T-cell (primary cell): Measurements from ENCODE around the gene PDCD7. TPM values are rescaled to one million over a fixed set of nuclear protein-coding genes. Genes with fewer than 3 reads are reported as not detected.
A peak's percentile ranks its signal among the peaks of the same experiment; 100 is the strongest.
"Not testable (repeated sequence)": the region's sequence is repeated elsewhere in the genome, so short reads cannot be mapped to it uniquely, and the experiment has no call there.

Experiments
- ATAC-seq, 4 experiments: fragments of 200-7000 bp in 3 of 4; fragments of 150-1000 bp in 1 of 4; cut with Tn5 transposase; replicated peaks in 1 of 4; 1 replicate in 3 of 4; 2 replicates in 1 of 4; pipeline ENCODE4 v1.10.0; 2021; ENCODE audit warnings: moderate library complexity in 3 of 4, mild to moderate bottlenecking in 2 of 4, moderate number of reproducible peaks in 1 of 4
- CTCF ChIA-PET, 2 donors: fragments of 300-600 bp; sonication (Branson Sonifier 250); formaldehyde crosslinking; loops; one replicate each; lab custom pipeline; 2022; ENCODE audit warnings: antibody characterized with exemption in 2 of 2; lab: Charles Lee
- POLR2A ChIA-PET, 2 donors: fragments of 300-600 bp; sonication (Branson Sonifier 250); formaldehyde crosslinking; loops; one replicate each; lab custom pipeline; 2022; ENCODE audit warnings: antibody characterized with exemption in 2 of 2; lab: Charles Lee
- DNase-seq, 35 experiments: peaks; one replicate each; pipeline versions ENCODE4 v3.0.0 to v3.0.0-alpha.2; 2013 to 2023
- H3K27ac ChIP-seq: one replicate; pipeline ENCODE4 v1.5.1; 2013; ENCODE audit warnings: low read length
- H3K27me3 ChIP-seq, 2 experiments: replicated peaks in 1 of 2; 1 replicate in 1 of 2; 2 replicates in 1 of 2; pipeline versions ENCODE4 v1.6.1 to v1.7.0; 2013; ENCODE audit warnings: low read length in 1 of 2, mixed read lengths in 1 of 2; ENCODE audit not compliant: control insufficient read depth in 2 of 2, insufficient read depth in 2 of 2; ENCODE audit errors: extremely low read depth in 1 of 2
- H3K36me3 ChIP-seq, 2 donors: 1 replicate in 1 of 2; 2 replicates in 1 of 2; pipeline versions ENCODE4 v1.6.1 to v1.7.0; 2013; ENCODE audit warnings: low read length in 1 of 2; ENCODE audit not compliant: control insufficient read depth in 2 of 2, insufficient read depth in 1 of 2; ENCODE audit errors: extremely low read depth in 1 of 2
- H3K4me1 ChIP-seq, 2 experiments: 1 replicate in 1 of 2; 2 replicates in 1 of 2; pipeline versions ENCODE4 v1.6.1 to v1.7.0; 2013; ENCODE audit warnings: low read length in 2 of 2, mixed read lengths in 1 of 2; ENCODE audit not compliant: insufficient read depth in 2 of 2, control insufficient read depth in 1 of 2; ENCODE audit errors: extremely low read depth in 1 of 2
- H3K4me3 ChIP-seq, 2 donors: 1 replicate in 1 of 2; 2 replicates in 1 of 2; pipeline versions ENCODE4 v1.5.1 to v1.7.0; 2013; ENCODE audit warnings: mild to moderate bottlenecking in 2 of 2, low read length in 1 of 2, moderate library complexity in 1 of 2; ENCODE audit not compliant: control insufficient read depth in 1 of 2; ENCODE audit errors: extremely low read depth in 1 of 2
- H3K9me3 ChIP-seq: 2 replicates; pipeline ENCODE4 v1.7.0; 2013
- H3K27ac Mint-ChIP-seq, 2 donors: one replicate each; pipeline ENCODE4 v1.8.0; 2020 to 2021; ENCODE audit warnings: mild to moderate bottlenecking in 2 of 2, mixed read lengths in 2 of 2
- H3K27me3 Mint-ChIP-seq, 2 donors: one replicate each; pipeline ENCODE4 v1.8.0; 2021 to 2022; ENCODE audit warnings: mixed read lengths in 2 of 2
- H3K36me3 Mint-ChIP-seq: one replicate; pipeline ENCODE4 v1.8.0; 2021; ENCODE audit warnings: mixed read lengths
- H3K4me1 Mint-ChIP-seq, 3 donors: one replicate each; pipeline ENCODE4 v1.8.0; 2020 to 2022; ENCODE audit warnings: mixed read lengths in 3 of 3, mild to moderate bottlenecking in 1 of 3
- H3K4me3 Mint-ChIP-seq, 3 donors: one replicate each; pipeline ENCODE4 v1.8.0; 2020 to 2022; ENCODE audit warnings: mild to moderate bottlenecking in 3 of 3, mixed read lengths in 3 of 3, moderate library complexity in 3 of 3
- H3K9me3 Mint-ChIP-seq, 3 donors: one replicate each; pipeline ENCODE4 v1.8.0; 2020 to 2022; ENCODE audit warnings: mixed read lengths in 3 of 3
- whole genome bisulfite sequencing: methylation state at CpG from one replicate; pipeline ENCODE4 v1.1.5; 2013; ENCODE audit warnings: missing lambda C conversion rate; ENCODE audit not compliant: insufficient coverage; 5-methylcytosine and 5-hydroxymethylcytosine counted together
- total RNA-seq, 35 experiments: library from RNA in 6 of 35; stranded (reverse) in 6 of 35; fragments of 120-200 nt in 1 of 35; gene quantifications; one replicate each; pipeline versions ENCODE4 v1.2.1 to v1.2.4 and lab custom pipeline; 2013 to 2026

Gene PDCD7
- total RNA-seq, 5 donors from 2014 or later (not counting 1 experiment from before 2014, with no cell fraction given) = 33.2 to 43.6 (median 36.7) TPM

- Histone ChIP-seq H3K27ac (no peak overlapping the region), H3K27me3 (peaks cover 0 to 49% of the 10 kb centered on the region in 2 experiments), H3K4me1 (peaks cover 2 to 19% of the 10 kb centered on the region in 2 experiments), H3K9me3 (no peaks in the 10 kb centered on the region), H3K36me3 (no peaks in the 10 kb centered on the region), H3K4me3 (no peak overlapping the region)
- Mint-ChIP-seq H3K9me3 (no peaks in the 10 kb centered on the region), H3K4me3 (no peak overlapping the region), H3K4me1 (peaks cover 20 to 26% (median 21%) of the 10 kb centered on the region in 3 donors), H3K27ac (no peak overlapping the region), H3K27me3 (peaks cover 32 to 35% of the 10 kb centered on the region in 2 donors), H3K36me3 (no peaks in the 10 kb centered on the region)
- CTCF ChIA-PET = no interaction called here
- DNase-seq = no peak
- no peak for ATAC-seq
- 85% methylated on average over 5 of the region's 5 CpGs for WGBS
- POLR2A ChIA-PET = no interaction called here
Measured at GRCh38 chr15:65079580-65079979, 54.0 kb downstream of the PDCD7 start.

DNA sequence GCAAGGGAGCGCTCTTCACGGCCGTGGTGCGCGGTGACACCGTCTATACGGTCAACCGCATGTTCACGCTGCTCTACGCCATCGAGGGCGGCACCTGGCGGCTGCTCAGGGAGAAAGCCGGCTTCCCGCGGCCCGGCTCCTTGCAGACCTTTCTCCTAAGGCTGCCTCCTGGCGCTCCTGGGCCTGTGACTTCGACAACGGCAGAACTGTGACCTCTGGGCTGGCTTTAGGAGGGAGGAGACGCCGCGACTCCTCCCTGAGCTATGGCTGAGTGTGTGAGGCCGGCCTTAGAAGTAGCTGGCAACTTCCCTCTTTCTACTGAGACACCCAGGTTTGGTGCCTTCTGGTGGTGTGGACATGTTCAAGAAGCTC, 55.6 kb downstream of the PDCD7 start:
- Histone ChIP-seq H3K4me3 (no peak overlapping the region), H3K27me3 (peaks cover 0 to 44% of the 10 kb centered on the region in 2 experiments), H3K4me1 (peaks cover 2 to 19% of the 10 kb centered on the region in 2 experiments), H3K36me3 (no peaks in the 10 kb centered on the region), H3K9me3 (no peaks in the 10 kb centered on the region), H3K27ac (no peak overlapping the region)
- no peaks in the 10 kb centered on the region for H3K9me3 Mint-ChIP-seq
- H3K27ac Mint-ChIP-seq = peak overlapping the region in 1 of 2 donors; percentile 55
- ChIA-PET CTCF (interaction anchor here (1.2 to 1.3 kb wide), 2 partner anchors 44 kb away, joined by 4 to 6 read pairs; no protein-coding TSS in a partner anchor), POLR2A (no interaction called here)
- no peaks in the 10 kb centered on the region for H3K36me3 Mint-ChIP-seq
- DNase-seq (peak in 31 of 35 experiments; percentile 6 to 65 (median 29)), ATAC-seq (peak; percentile 49 to 66 (median 64))
- peak overlapping the region in 2 of 3 donors; percentile 21 to 59 for H3K4me3 Mint-ChIP-seq
- 9% methylated on average over 19 of the region's 24 CpGs for WGBS
- peaks cover 28 to 31% of the 10 kb centered on the region in 2 donors for H3K27me3 Mint-ChIP-seq
- H3K4me1 Mint-ChIP-seq = peaks cover 18 to 24% (median 21%) of the 10 kb centered on the region in 3 donors

- Mint-ChIP-seq H3K9me3 (no peaks in the 10 kb centered on the region), H3K27ac (peak overlapping the region in 1 of 2 donors; percentile 55), H3K27me3 (peaks cover 23 to 25% of the 10 kb centered on the region in 2 donors), H3K36me3 (no peaks in the 10 kb centered on the region), H3K4me1 (peaks cover 13 to 18% (median 16%) of the 10 kb centered on the region in 3 donors), H3K4me3 (peak overlapping the region in 1 of 3 donors; percentile 59)
- H3K27me3 ChIP-seq = peaks cover 0 to 41% of the 10 kb centered on the region in 2 experiments
- no peak overlapping the region for H3K4me3 ChIP-seq
- no peaks in the 10 kb centered on the region for H3K9me3 ChIP-seq
- H3K36me3 ChIP-seq = no peaks in the 10 kb centered on the region
- ATAC-seq (no peak), DNase-seq (no peak)
- CTCF ChIA-PET = interaction anchor here (1.2 to 1.3 kb wide), 2 partner anchors 43 kb away, joined by 4 to 6 read pairs; no protein-coding TSS in a partner anchor
- POLR2A ChIA-PET = no interaction called here
- peaks cover 2 to 16% of the 10 kb centered on the region in 2 experiments for H3K4me1 ChIP-seq
- H3K27ac ChIP-seq = no peak overlapping the region
- 74% methylated on average over 85 of the region's 85 CpGs for WGBS
Measured at GRCh38 chr15:65077291-65077980, 56.2 kb downstream of the PDCD7 start.

DNA sequence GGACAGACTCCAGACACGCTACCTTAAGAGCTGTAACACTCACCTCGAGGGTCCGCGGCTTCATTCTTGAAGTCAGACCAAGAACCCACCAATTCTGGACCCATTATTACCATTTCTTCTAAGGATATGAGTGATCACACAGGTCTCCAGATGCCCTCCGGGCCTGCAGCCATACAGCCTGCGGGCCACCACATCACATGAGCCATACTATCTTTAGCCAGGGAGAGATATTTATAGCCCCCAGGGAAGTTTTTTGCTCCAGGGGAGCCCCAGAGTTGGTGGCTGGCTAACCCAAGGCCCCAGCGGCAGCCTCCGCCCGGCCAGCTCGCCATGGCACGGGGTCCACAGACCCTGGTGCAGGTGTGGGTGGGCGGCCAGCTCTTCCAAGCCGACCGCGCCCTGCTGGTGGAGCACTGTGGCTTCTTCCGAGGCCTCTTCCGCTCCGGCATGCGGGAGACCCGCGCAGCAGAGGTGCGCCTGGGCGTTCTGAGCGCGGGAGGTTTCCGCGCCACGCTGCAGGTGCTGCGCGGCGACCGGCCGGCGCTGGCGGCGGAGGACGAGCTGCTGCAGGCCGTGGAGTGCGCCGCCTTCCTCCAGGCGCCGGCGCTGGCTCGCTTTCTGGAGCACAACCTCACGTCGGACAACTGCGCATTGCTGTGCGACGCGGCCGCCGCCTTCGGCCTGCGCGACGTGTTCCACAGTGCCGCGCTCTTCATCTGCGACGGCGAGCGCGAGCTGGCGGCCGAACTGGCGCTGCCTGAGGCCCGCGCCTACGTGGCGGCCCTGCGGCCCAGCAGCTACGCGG, 56.9 kb downstream of the PDCD7 start, which contains the start of gene KBTBD13:
KBTBD13 (plus strand) TSS at position 261 of the 805 bp plus-strand sequence; CDS start at position 331, 70 bp downstream.
- Mint-ChIP-seq H3K36me3 (no peaks in the 10 kb centered on the region), H3K27ac (no peak within 1 kb of the TSS), H3K4me3 (peak within 1 kb of the TSS in 1 of 3 donors; percentile 59), H3K4me1 (peaks cover 5 to 14% (median 8%) of the 10 kb centered on the region in 3 donors), H3K27me3 (peaks cover 21 to 23% of the 10 kb centered on the region in 2 donors), H3K9me3 (no peaks in the 10 kb centered on the region)
- ATAC-seq (no peak), DNase-seq (no peak)
- Histone ChIP-seq H3K9me3 (no peaks in the 10 kb centered on the region), H3K4me3 (no peak within 1 kb of the TSS), H3K36me3 (no peaks in the 10 kb centered on the region), H3K27ac (no peak within 1 kb of the TSS), H3K4me1 (peaks cover 0 to 9% of the 10 kb centered on the region in 2 experiments), H3K27me3 (peaks cover 0 to 35% of the 10 kb centered on the region in 2 experiments)
- ChIA-PET CTCF (interaction anchor here in 1 of 2 donors (1.2 kb wide), 1 partner anchor 43 kb away, joined by 4 read pairs; no protein-coding TSS in a partner anchor), POLR2A (no interaction called here)
- WGBS = 92% methylated on average over 67 of the region's 73 CpGs

GRCh38 chr15:65075607-65076395, 57.8 kb downstream of the PDCD7 start:
- ATAC-seq, H3K36me3 ChIP-seq, H3K4me3 ChIP-seq, POLR2A ChIA-PET, H3K27ac Mint-ChIP-seq, H3K9me3 ChIP-seq, H3K36me3 Mint-ChIP-seq, H3K27ac ChIP-seq, H3K4me1 ChIP-seq, H3K9me3 Mint-ChIP-seq, DNase-seq: not testable (repeated sequence)
- WGBS = 69% methylated on average over 10 of the region's 12 CpGs
- CTCF ChIA-PET = interaction anchor here in 1 of 2 donors (0.7 kb wide), 1 partner anchor 41 kb away, joined by 3 read pairs; no protein-coding TSS in a partner anchor
- H3K4me1 Mint-ChIP-seq = peaks cover 5 to 14% (median 6%) of the 10 kb centered on the region in 3 donors
- H3K4me3 Mint-ChIP-seq = peak overlapping the region in 1 of 3 donors; percentile 28
- H3K27me3 Mint-ChIP-seq = peaks cover 22 to 23% of the 10 kb centered on the region in 2 donors
- H3K27me3 ChIP-seq = peaks cover 0 to 38% of the 10 kb centered on the region in 2 experiments
